SK-N-SH treated with all-trans-retinoic acid at 6 μM for 48 hours (cell line): ENCODE data around the gene SIAH2.

ENCODE experiments used
- BACH2 ChIP-seq: fragments of 250-450 bp; sonication (Bioruptor Pico); IDR thresholded peaks from 2 replicates; pipeline ENCODE4 v1.9.0; 2021; ENCODE audit warnings: mild to moderate bottlenecking, borderline replicate concordance
- CSDC2 ChIP-seq: fragments of 250-450 bp; sonication (Bioruptor Pico); IDR thresholded peaks from 2 replicates; pipeline ENCODE4 v1.5.0; 2020; ENCODE audit warnings: mild to moderate bottlenecking, moderate library complexity
- PPARA ChIP-seq: fragments of 250-450 bp; sonication (Bioruptor Pico); IDR thresholded peaks from 2 replicates; pipeline ENCODE4 v1.5.0; 2020; ENCODE audit warnings: mild to moderate bottlenecking, borderline replicate concordance
- TCF4 ChIP-seq: fragments of 250-450 bp; sonication (Bioruptor Pico); IDR thresholded peaks from 2 replicates; pipeline ENCODE4 v1.8.0; 2021; ENCODE audit warnings: mild to moderate bottlenecking, moderate library complexity, borderline replicate concordance
- ZNF565 ChIP-seq: fragments of 450-650 bp; formaldehyde crosslinking; conservative IDR thresholded peaks from 2 replicates; pipeline ENCODE4 v1.5.0; 2020; ENCODE audit warnings: low read depth, mild to moderate bottlenecking, moderate library complexity
- ZNF70 ChIP-seq: fragments of 450-650 bp; formaldehyde crosslinking; IDR thresholded peaks from 2 replicates; pipeline ENCODE4 v1.5.0; 2020; ENCODE audit warnings: mild to moderate bottlenecking, moderate library complexity
- ZNF8 ChIP-seq: fragments of 450-650 bp; formaldehyde crosslinking; IDR thresholded peaks from 2 replicates; pipeline ENCODE4 v1.5.0; 2020; ENCODE audit warnings: mild to moderate bottlenecking, moderate library complexity
- TF ChIP-seq, protein P1 (sequence below): fragments of 250-450 bp; sonication (Bioruptor Pico); IDR thresholded peaks from 2 replicates; pipeline ENCODE4 v1.8.0; 2020; ENCODE audit warnings: mild to moderate bottlenecking, moderate library complexity, borderline replicate concordance

DNA sequence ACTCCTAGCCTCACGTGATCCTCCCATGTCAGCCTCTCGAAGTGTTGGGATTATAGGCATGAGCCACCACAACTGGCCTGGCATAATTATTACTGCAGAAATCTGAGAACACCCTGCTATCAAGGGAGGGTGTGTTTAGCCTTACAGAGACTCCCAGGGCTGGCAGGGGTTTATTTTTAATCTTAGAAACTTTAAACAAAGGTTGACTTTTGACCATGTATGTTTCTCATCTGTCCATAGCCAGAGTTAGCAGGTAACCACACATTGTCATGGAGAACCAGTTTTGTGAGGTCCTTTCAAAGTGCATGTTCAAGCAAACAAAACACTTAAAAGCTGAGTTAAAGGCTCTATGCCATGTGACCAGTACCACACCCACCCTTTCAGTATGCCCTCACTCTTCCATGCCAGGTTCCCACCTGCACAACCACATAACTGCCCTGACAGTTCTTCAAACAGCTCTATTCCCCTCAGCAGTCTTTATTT is 11.1 kb downstream of the SIAH2 start:
- TF ChIP-seq ZNF70 (no peak), ZNF8 (CRISPR knock-in tag) (no peak), TCF4 (CRISPR knock-in tag) (no peak), CSDC2 (CRISPR knock-in tag) (no peak), ZNF565 (no peak), BACH2 (CRISPR knock-in tag) (no peak), PPARA (no peak)
- TF ChIP-seq, protein P1, sequence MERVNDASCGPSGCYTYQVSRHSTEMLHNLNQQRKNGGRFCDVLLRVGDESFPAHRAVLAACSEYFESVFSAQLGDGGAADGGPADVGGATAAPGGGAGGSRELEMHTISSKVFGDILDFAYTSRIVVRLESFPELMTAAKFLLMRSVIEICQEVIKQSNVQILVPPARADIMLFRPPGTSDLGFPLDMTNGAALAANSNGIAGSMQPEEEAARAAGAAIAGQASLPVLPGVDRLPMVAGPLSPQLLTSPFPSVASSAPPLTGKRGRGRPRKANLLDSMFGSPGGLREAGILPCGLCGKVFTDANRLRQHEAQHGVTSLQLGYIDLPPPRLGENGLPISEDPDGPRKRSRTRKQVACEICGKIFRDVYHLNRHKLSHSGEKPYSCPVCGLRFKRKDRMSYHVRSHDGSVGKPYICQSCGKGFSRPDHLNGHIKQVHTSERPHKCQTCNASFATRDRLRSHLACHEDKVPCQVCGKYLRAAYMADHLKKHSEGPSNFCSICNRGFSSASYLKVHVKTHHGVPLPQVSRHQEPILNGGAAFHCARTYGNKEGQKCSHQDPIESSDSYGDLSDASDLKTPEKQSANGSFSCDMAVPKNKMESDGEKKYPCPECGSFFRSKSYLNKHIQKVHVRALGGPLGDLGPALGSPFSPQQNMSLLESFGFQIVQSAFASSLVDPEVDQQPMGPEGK (CRISPR knock-in tag) = no peak
